ENCODE measurements around the gene KCNQ2. TPM values are rescaled to one million over a fixed set of nuclear protein-coding genes. Genes with fewer than 3 reads are reported as not detected.

KCNQ2 gene
- total RNA-seq, 1 experiment from 2014 or later = 0.25 TPM

DNA sequence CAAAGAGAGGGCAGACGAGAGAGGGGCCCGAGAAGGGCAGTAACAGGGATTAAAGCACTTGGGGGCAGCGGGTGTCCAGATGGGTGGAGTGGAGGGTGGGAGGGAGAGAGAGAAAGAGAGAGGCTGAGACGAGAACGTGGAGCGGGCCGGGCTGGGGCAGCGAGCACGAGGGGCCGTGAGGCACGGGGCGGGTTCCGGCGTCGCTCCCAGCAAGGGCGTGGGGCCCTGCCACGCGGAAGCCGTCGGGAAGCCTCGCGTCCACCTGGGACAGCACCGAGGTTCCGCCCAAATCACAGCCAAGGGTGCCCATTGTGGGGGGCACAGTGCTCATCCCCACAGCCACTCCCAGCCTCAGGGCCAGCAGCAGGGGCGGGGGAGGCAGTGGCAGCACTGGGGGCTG, 49.8 kb downstream of the KCNQ2 start:
- ChIA-PET POLR2A (no interaction called here), CTCF (no interaction called here)
- peaks cover 5% of the 10 kb centered on the region for H3K36me3 Mint-ChIP-seq (ENCODE audit: insufficient read depth, unreplicated experiment)
- H3K4me1 ChIP-seq = no peaks in the 10 kb centered on the region
- peaks cover 12% of the 10 kb centered on the region for H3K9me3 Mint-ChIP-seq (ENCODE audit: unreplicated experiment)
- peaks cover 22% of the 10 kb centered on the region for H3K27me3 ChIP-seq (replicated peaks; ENCODE audit: control insufficient read depth, insufficient read depth, low read length)
- no peaks in the 10 kb centered on the region for H3K4me1 Mint-ChIP-seq (ENCODE audit: low read depth, unreplicated experiment)
- TF ChIP-seq, protein P1, sequence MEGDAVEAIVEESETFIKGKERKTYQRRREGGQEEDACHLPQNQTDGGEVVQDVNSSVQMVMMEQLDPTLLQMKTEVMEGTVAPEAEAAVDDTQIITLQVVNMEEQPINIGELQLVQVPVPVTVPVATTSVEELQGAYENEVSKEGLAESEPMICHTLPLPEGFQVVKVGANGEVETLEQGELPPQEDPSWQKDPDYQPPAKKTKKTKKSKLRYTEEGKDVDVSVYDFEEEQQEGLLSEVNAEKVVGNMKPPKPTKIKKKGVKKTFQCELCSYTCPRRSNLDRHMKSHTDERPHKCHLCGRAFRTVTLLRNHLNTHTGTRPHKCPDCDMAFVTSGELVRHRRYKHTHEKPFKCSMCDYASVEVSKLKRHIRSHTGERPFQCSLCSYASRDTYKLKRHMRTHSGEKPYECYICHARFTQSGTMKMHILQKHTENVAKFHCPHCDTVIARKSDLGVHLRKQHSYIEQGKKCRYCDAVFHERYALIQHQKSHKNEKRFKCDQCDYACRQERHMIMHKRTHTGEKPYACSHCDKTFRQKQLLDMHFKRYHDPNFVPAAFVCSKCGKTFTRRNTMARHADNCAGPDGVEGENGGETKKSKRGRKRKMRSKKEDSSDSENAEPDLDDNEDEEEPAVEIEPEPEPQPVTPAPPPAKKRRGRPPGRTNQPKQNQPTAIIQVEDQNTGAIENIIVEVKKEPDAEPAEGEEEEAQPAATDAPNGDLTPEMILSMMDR (IDR thresholded peaks at IDR 0.05; ENCODE audit: insufficient read depth in 1 of 2, low read depth in 1 of 2, low read length in 1 of 2, severe bottlenecking in 1 of 2, unreplicated experiment in 1 of 2) = no peak
- H3K36me3 ChIP-seq (ENCODE audit: control insufficient read depth, insufficient read depth, low read length) = no peaks in the 10 kb centered on the region
- H3K4me3 Mint-ChIP-seq (ENCODE audit: unreplicated experiment) = no peak overlapping the region
- intact Hi-C loops (cut with micrococcal nuclease; ENCODE audit: unreplicated experiment) = no loop called here
- no peak for DNase-seq
- no peak overlapping the region for H3K4me3 ChIP-seq (ENCODE audit: low read depth, low read length)
- H3K9me3 ChIP-seq = peaks cover 15% of the 10 kb centered on the region
- no TSS peak for BruUV-seq (replicated peaks)
- H3K27ac Mint-ChIP-seq (ENCODE audit: unreplicated experiment) = no peak overlapping the region
- peaks cover 68% of the 10 kb centered on the region for H3K27me3 Mint-ChIP-seq (ENCODE audit: insufficient read depth, unreplicated experiment)

DNA sequence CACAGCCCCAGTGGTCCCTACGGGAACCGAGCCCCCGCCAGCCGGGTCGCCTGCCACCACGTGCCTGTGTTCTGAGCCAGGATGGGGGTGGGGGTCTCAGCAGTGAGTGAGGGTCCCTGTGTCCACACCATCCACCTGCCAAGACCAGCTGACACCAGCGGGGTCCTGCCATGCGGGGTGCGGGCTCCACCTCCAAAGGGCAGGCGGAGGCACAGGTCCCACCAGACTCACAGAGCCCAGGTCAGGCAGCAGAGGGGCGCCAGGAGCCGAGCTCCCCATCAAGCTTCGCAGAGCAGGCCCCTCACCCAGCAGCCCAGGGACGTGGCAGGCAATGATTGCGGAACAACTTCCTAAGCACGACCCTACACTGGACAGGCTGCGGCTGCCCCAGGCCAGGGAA, 50.5 kb downstream of the KCNQ2 start:
- Mint-ChIP-seq H3K4me3 (ENCODE audit: unreplicated experiment) (no peak overlapping the region), H3K27me3 (ENCODE audit: insufficient read depth, unreplicated experiment) (peaks cover 70% of the 10 kb centered on the region), H3K4me1 (ENCODE audit: low read depth, unreplicated experiment) (no peaks in the 10 kb centered on the region), H3K27ac (ENCODE audit: unreplicated experiment) (no peak overlapping the region), H3K36me3 (ENCODE audit: insufficient read depth, unreplicated experiment) (peaks cover 5% of the 10 kb centered on the region), H3K9me3 (ENCODE audit: unreplicated experiment) (peaks cover 6% of the 10 kb centered on the region)
- H3K27me3 ChIP-seq (replicated peaks; ENCODE audit: control insufficient read depth, insufficient read depth, low read length) = peaks cover 22% of the 10 kb centered on the region
- no peak overlapping the region for H3K4me3 ChIP-seq (ENCODE audit: low read depth, low read length)
- ChIA-PET CTCF (interaction anchor here (0.6 kb wide), 1 partner anchor 87 kb away, joined by 4 read pairs; no protein-coding TSS in a partner anchor), POLR2A (no interaction called here)
- H3K36me3 ChIP-seq (ENCODE audit: control insufficient read depth, insufficient read depth, low read length) = no peaks in the 10 kb centered on the region
- H3K9me3 ChIP-seq = peaks cover 10% of the 10 kb centered on the region
- BruUV-seq (replicated peaks) = no TSS peak
- no peaks in the 10 kb centered on the region for H3K4me1 ChIP-seq
- TF ChIP-seq, protein P1 (IDR thresholded peaks at IDR 0.05; ENCODE audit: insufficient read depth in 1 of 2, low read depth in 1 of 2, low read length in 1 of 2, severe bottlenecking in 1 of 2, unreplicated experiment in 1 of 2) = no peak
- DNase-seq = no peak
- intact Hi-C loops (cut with micrococcal nuclease; ENCODE audit: unreplicated experiment) = no loop called here

DNA sequence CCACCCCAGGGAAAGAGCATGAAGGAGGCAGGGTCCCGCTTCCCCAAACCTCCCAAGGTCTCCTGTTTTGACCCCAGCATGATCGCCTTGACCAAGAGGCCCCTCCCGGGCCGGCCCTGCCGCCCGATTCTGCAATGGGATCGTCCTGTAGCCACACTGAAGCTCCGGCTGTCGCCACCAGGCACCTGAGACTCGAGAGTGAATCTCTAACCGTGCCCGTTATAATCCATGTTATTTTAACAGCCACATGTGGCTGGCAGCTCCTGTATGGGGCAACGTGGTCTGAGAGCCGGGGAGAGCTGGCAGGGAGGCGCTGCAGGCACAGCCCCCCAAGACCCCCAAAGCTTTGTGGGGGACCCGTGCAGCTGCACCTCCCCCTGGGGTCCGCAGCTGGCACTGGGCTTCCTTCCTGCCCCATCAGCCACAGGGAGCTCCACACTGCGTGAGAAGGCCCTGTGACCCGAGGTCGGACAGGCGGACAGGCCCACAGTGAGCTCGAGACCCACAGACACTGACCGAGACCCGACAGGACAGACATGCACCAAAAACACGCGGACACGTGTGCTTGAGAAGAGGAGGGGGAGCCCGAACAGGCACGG, 51.3 kb downstream of the KCNQ2 start:
- peaks cover 5% of the 10 kb centered on the region for H3K36me3 Mint-ChIP-seq (ENCODE audit: insufficient read depth, unreplicated experiment)
- Histone ChIP-seq H3K4me3 (ENCODE audit: low read depth, low read length) (no peak overlapping the region), H3K4me1 (no peaks in the 10 kb centered on the region), H3K27me3 (replicated peaks; ENCODE audit: control insufficient read depth, insufficient read depth, low read length) (peaks cover 21% of the 10 kb centered on the region), H3K9me3 (peaks cover 10% of the 10 kb centered on the region), H3K36me3 (ENCODE audit: control insufficient read depth, insufficient read depth, low read length) (no peaks in the 10 kb centered on the region)
- ChIA-PET POLR2A (no interaction called here), CTCF (interaction anchor here (0.5 to 0.6 kb wide), 2 partner anchors 75 to 88 kb away, joined by 3 to 4 read pairs; no protein-coding TSS in a partner anchor)
- peaks cover 68% of the 10 kb centered on the region for H3K27me3 Mint-ChIP-seq (ENCODE audit: insufficient read depth, unreplicated experiment)
- no peak overlapping the region for H3K27ac Mint-ChIP-seq (ENCODE audit: unreplicated experiment)
- no peak for DNase-seq
- H3K9me3 Mint-ChIP-seq (ENCODE audit: unreplicated experiment) = peaks cover 6% of the 10 kb centered on the region
- BruUV-seq (replicated peaks) = no TSS peak
- TF ChIP-seq, protein P1 (IDR thresholded peaks at IDR 0.05; ENCODE audit: insufficient read depth in 1 of 2, low read depth in 1 of 2, low read length in 1 of 2, severe bottlenecking in 1 of 2, unreplicated experiment in 1 of 2) = no peak
- H3K4me3 Mint-ChIP-seq (ENCODE audit: unreplicated experiment) = no peak overlapping the region
- H3K4me1 Mint-ChIP-seq (ENCODE audit: low read depth, unreplicated experiment) = no peaks in the 10 kb centered on the region
- intact Hi-C loops (cut with micrococcal nuclease; ENCODE audit: unreplicated experiment) = no loop called here

All from Caco-2 (cell line).